Breast epithelium (tissue), 4 donors: Measurements from ENCODE around the gene GDPD4. TPM values are rescaled to one million over a fixed set of nuclear protein-coding genes. Genes with fewer than 3 reads are reported as not detected.
A peak's percentile ranks its signal among the peaks of the same experiment; 100 is the strongest.

Experiments
- DNase-seq, 2 donors: peaks; one replicate each; pipeline ENCODE4 v3.0.0-alpha.2; 2019; ENCODE audit warnings: low spot score in 2 of 2
- H3K27ac ChIP-seq, 2 donors: fragments of 200-600 bp; sonication (generic) in 1 of 2; one replicate each; pipeline ENCODE4 v1.5.1; 2016 to 2019; ENCODE audit warnings: mild to moderate bottlenecking in 1 of 2
- H3K27me3 ChIP-seq, 2 donors: fragments of 200-600 bp; sonication (generic) in 1 of 2; one replicate each; pipeline versions ENCODE4 v1.5.1 to v1.6.0; 2017 to 2019; ENCODE audit warnings: control low read depth in 1 of 2, mild to moderate bottlenecking in 1 of 2
- H3K36me3 ChIP-seq: fragments of 200-600 bp; one replicate; pipeline ENCODE4 v1.5.1; 2019
- H3K4me1 ChIP-seq, 2 donors: fragments of 200-600 bp; sonication (generic); one replicate each; pipeline ENCODE4 v1.5.1; 2016 to 2019; ENCODE audit warnings: control low read depth in 1 of 2
- H3K4me3 ChIP-seq, 3 donors: fragments of 200-600 bp; sonication (generic); 1 replicate in 2 of 3; 2 replicates in 1 of 3; pipeline ENCODE4 v1.5.1; 2016 to 2019; ENCODE audit warnings: mild to moderate bottlenecking in 3 of 3, moderate library complexity in 2 of 3
- H3K9me3 ChIP-seq, 2 donors: fragments of 200-600 bp; sonication (generic) in 1 of 2; one replicate each; pipeline ENCODE4 v1.5.1; 2016 to 2019; ENCODE audit warnings: control low read depth in 1 of 2
- POLR2A ChIP-seq: fragments of 450-650 bp; IDR thresholded peaks from one replicate; pipeline ENCODE4 v1.6.1; 2016; ENCODE audit warnings: antibody characterized with exemption, mild to moderate bottlenecking, moderate library complexity
- POLR2AphosphoS5 ChIP-seq, 3 donors: sonication (generic); formaldehyde crosslinking; IDR thresholded peaks; one replicate each; pipeline ENCODE4 v1.6.1; 2017; ENCODE audit warnings: antibody characterized with exemption in 3 of 3
- intact Hi-C: fragments of 100-400 bp; cut with DNase I; formaldehyde crosslinking; loops from one replicate; pipeline ENCODE4 v1.15.1; 2023; ENCODE audit warnings: low total_unique reads
- total RNA-seq, 3 donors: library from RNA; depleted of rRNA; stranded (reverse); fragments of >200 nt; gene quantifications; one replicate each; pipeline ENCODE4 v1.1.0, GENCODE V29; 2016
- TF ChIP-seq, protein P1 (sequence below), 3 donors: fragments of 450-650 bp; IDR thresholded peaks; one replicate each; pipeline ENCODE4 v1.5.1; 2016 to 2017; ENCODE audit warnings: antibody characterized with exemption in 3 of 3, mild to moderate bottlenecking in 3 of 3, moderate library complexity in 3 of 3

GDPD4 gene
- total RNA-seq, 3 donors from 2014 or later = not detected

DNA sequence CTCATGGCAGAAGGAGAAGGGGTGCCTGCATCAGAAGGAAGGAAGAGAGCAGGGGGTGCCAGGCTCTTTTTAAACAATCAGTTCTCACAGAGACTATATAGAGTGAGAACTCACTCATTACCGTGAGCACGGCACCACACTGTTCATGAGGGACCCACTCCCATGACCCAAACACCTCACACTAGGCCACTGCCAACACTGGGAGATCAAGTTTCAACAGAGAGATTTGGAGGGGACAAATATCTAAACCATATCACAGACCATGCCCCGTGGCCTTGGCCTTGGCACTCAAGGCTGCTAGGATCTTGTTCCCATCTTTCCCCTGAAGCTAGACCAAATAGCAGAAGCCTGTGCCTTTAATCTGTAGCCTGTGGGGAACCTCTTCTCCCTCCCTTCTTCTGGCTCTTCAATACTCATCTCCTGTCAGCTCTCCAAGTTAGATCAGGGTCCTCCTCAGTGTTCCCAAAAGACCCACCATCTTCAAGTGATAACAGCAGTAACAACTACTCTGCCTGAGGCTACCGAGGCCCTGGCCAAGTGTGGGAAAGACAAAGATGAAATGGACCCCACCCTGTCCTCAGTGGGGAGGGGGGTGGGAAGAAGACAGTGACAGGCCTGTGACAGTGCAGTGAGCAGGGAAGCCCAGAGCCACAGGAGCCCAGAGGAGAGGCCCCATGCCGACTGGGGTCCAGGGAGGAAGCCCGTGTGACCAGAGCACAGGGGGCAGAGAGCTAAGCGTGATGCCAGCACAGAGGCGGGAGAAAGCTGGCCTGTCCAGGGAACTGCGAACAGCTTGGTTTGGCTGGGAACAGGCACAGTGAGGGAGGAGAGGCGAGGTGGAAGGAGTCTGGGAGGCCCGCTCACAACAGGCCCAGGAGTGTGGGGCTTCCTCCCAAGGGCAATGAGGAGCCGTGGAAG is 100.9 kb downstream of the GDPD4 start:
- peak in 1 of 2 donors; percentile 20 for DNase-seq
- Histone ChIP-seq H3K36me3 (no peaks in the 10 kb centered on the region), H3K27me3 (no peaks in the 10 kb centered on the region), H3K4me1 (no peaks in the 10 kb centered on the region), H3K9me3 (no peaks in the 10 kb centered on the region), H3K4me3 (no peak overlapping the region), H3K27ac (no peak overlapping the region)
- intact Hi-C loops = no loop called here
- TF ChIP-seq POLR2AphosphoS5 (IDR thresholded peaks at IDR 0.05) = no peak

DNA sequence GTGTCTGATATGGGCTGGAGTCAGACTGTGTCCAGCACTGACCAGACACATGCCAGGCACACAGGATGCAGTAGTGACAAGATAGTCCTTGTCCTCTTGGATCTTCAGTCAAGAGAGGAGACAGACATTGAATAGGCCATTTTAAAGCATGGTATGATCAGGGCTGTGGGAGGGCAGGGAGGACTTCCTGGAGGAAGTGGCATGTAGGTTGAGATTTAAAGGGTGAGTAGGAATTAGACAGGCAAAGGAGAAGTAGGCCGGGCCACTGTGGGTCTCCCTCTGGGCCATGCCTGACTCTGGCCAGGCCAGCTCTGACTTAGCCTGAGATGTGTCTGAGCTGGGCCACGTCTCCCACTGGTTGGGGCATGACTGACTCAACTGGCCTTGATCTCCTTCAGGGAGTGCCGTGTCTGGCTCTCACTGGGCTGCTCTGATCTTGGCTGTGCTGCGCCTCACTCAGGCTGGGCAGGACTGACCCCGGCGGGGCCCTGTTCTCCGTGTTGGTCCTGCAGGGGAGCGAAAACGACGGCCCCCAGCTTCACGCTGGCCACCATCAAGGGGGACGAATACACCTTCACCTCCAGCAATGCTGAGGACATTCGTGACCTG is 102.2 kb downstream of the GDPD4 start:
- intact Hi-C loops = loop anchor here (10.0 kb wide), 1 partner anchor 346 kb away; no protein-coding TSS in a partner anchor
- TF ChIP-seq, protein P1, sequence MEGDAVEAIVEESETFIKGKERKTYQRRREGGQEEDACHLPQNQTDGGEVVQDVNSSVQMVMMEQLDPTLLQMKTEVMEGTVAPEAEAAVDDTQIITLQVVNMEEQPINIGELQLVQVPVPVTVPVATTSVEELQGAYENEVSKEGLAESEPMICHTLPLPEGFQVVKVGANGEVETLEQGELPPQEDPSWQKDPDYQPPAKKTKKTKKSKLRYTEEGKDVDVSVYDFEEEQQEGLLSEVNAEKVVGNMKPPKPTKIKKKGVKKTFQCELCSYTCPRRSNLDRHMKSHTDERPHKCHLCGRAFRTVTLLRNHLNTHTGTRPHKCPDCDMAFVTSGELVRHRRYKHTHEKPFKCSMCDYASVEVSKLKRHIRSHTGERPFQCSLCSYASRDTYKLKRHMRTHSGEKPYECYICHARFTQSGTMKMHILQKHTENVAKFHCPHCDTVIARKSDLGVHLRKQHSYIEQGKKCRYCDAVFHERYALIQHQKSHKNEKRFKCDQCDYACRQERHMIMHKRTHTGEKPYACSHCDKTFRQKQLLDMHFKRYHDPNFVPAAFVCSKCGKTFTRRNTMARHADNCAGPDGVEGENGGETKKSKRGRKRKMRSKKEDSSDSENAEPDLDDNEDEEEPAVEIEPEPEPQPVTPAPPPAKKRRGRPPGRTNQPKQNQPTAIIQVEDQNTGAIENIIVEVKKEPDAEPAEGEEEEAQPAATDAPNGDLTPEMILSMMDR (IDR thresholded peaks at IDR 0.05) = no peak
- no peak overlapping the region for H3K27ac ChIP-seq
- H3K36me3 ChIP-seq = no peaks in the 10 kb centered on the region
- H3K4me1 ChIP-seq = no peaks in the 10 kb centered on the region
- peak in 1 of 2 donors; percentile 48 for DNase-seq
- H3K27me3 ChIP-seq = no peaks in the 10 kb centered on the region
- H3K4me3 ChIP-seq = no peak overlapping the region
- no peaks in the 10 kb centered on the region for H3K9me3 ChIP-seq

DNA sequence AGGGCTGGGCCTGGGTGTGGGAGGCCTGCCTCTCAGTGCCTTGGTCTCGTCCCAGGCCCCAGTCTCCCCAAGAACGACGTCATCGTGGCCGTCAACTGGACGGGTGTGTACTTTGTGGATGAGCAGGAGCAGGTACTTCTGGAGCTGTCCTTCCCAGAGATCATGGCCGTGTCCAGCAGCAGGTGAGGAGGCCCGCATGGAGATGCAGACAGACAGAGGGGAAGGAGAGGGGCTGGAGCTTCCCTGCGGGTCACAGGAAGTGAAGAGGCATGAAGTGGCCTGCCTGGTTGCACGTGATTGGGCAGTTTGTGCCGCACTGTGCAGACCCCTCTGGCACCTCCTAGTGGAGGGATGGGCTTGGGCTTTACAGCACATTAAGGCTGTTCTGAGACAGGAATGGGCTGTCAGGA is 103.0 kb downstream of the GDPD4 start:
- no peaks in the 10 kb centered on the region for H3K27me3 ChIP-seq
- H3K36me3 ChIP-seq = no peaks in the 10 kb centered on the region
- DNase-seq = peak in 1 of 2 donors; percentile 48
- TF ChIP-seq, protein P1 (IDR thresholded peaks at IDR 0.05) = no peak
- TF ChIP-seq POLR2AphosphoS5 (IDR thresholded peaks at IDR 0.05) (no peak), POLR2A (no peak)
- no peak overlapping the region for H3K4me3 ChIP-seq
- intact Hi-C loops = loop anchor here (10.0 kb wide), 1 partner anchor 346 kb away; no protein-coding TSS in a partner anchor
- no peaks in the 10 kb centered on the region for H3K9me3 ChIP-seq
- no peak overlapping the region for H3K27ac ChIP-seq
- no peaks in the 10 kb centered on the region for H3K4me1 ChIP-seq

DNA sequence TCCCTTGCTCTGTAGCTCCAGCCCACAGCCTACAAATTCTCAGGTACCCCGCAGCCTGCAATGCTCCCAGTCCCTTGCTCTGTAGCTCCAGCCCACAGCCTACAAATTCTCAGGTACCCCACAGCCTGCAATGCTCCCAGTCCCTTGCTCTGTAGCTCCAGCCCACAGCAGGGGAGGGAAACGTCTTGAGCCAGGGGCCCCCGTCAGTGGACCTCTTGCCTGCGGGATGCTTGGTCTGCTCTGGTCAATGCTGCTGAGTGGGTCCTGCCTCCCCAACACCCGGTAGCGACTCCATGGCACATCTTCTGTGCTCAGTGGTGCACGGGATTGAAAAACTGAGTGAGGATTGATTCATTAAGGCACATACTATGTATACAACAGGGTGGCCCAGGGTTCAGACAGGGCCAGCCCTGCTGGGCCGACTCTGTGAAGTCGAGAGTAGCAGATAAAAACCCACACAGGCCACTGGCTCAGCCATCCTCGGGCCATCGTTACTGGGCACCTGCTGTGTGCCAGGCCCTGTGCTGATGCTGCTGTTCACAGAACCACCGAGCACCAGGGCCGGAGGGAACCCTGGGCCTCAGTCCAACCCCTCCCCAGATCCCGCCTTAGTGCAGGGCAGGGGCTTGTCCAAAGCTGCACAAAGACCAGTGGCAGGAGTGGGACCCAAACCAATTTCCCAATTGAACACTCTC is 103.7 kb downstream of the GDPD4 start:
- Histone ChIP-seq H3K4me3 (no peak overlapping the region), H3K36me3 (no peaks in the 10 kb centered on the region), H3K9me3 (no peaks in the 10 kb centered on the region), H3K27me3 (no peaks in the 10 kb centered on the region), H3K27ac (no peak overlapping the region), H3K4me1 (no peaks in the 10 kb centered on the region)
- intact Hi-C loops = loop anchor here (10.0 kb wide), 1 partner anchor 347 kb away; no protein-coding TSS in a partner anchor
- TF ChIP-seq POLR2AphosphoS5 (IDR thresholded peaks at IDR 0.05) (no peak), POLR2A (no peak)
- TF ChIP-seq, protein P1 (IDR thresholded peaks at IDR 0.05) = no peak
- DNase-seq = peak in 1 of 2 donors; percentile 31

DNA sequence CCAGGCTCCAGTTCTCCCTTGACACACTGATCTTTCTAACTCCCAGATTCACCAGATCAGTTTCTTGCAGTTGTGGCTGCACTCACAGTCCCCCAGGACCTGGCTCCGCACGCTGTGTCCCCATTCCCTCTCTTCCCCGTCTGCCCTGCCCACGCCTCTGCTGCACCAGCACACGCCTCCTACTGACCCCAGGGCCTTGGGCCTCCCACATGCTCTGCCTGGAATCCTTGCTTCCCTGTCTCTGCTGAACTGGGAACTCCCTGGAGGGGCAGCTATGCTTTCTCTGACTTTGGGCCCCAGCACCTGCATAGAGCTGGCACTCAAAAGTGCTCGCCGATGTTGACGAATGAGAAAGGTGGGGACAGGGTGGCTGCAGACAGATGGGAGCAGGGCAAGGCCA is 104.5 kb downstream of the GDPD4 start:
- intact Hi-C loops = loop anchor here (10.0 kb wide), 1 partner anchor 348 kb away; no protein-coding TSS in a partner anchor
- Histone ChIP-seq H3K4me3 (no peak overlapping the region), H3K27me3 (no peaks in the 10 kb centered on the region), H3K4me1 (no peaks in the 10 kb centered on the region), H3K27ac (no peak overlapping the region), H3K36me3 (no peaks in the 10 kb centered on the region), H3K9me3 (no peaks in the 10 kb centered on the region)
- TF ChIP-seq POLR2AphosphoS5 (IDR thresholded peaks at IDR 0.05) (no peak), POLR2A (no peak)
- TF ChIP-seq, protein P1 (IDR thresholded peaks at IDR 0.05) = no peak
- DNase-seq = peak in 1 of 2 donors; percentile 30
